Measurements from ENCODE around the gene EBF3.

EBF3 gene

DNA sequence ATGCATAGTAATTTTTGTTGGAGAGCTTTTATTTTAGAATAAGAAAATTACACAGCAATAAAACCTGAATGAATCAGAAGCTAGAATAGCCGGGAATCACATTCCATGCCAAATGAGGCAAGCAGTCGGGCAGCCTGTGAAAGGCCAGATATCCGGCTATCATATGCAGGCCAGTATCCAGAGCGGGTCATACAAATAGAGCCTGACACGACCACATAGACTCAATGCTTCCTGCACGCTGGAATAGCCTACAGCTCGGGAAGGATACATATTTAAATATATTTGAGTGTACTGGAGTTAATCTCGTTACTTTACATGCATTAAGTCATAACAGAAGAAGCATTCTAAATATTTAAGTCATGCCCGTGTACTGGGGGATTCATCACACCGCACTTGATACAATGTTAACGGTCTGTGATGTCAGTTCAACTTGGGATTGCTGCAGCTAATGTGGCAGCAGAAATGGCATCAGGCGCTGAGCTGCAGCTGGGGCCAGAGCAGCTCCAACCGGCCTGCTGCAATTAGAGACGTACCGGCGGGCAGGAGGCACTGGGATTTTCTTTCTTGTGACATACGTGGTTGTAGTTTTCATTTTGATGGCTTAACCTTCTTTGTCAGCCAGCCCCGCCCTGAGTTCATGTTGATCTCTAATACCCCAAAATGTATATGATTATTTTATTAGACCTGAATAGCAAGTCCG lies 112.0 kb downstream of the EBF3 start:
- no peak for DNase-seq (ENCODE audit: low read depth)

DNA sequence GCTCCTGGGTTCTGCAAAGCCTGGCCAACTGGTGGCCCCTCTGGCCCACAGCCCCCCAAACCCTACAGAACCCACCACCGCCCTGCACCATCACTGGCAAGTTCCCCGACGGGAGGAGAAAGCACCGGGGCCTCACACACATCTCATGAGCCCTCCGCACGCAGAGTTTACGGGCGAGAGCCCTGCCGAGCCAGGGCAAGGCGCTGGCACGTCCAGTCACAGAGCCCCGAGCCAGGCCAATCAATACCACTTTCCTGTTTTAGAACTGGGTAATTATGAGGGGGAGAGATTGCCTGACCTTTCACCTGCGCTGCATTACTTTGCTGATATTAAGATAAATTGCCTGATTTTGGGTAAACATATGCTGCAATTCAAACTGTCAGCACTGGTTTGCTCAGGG lies 113.3 kb downstream of the EBF3 start:
- no peak for DNase-seq (ENCODE audit: low read depth)

DNA sequence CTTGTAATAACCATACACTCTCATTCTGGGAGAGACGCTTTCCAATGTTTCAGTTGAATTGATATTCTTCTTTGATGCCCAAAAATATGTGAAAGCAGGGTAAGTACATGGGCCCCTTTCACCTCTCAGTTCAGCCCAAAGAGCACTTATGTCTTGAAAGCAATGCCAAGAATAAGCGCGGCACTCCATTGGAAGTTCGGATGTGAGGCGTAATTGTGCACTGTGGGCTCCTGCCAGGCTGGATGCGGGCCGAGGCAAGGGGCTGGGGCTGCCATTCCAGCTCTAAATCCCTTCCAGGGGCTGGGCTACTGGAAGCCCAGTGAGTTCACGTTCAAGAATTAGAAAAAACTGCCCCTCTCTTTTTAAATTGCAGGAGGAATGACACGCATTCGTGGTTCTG lies 113.8 kb downstream of the EBF3 start:
- no peak for DNase-seq (ENCODE audit: low read depth)

- DNase-seq (ENCODE audit: low read depth), result no peak
Measured at GRCh38 chr10:129849853-129850252, 114.2 kb downstream of the EBF3 start.

DNA sequence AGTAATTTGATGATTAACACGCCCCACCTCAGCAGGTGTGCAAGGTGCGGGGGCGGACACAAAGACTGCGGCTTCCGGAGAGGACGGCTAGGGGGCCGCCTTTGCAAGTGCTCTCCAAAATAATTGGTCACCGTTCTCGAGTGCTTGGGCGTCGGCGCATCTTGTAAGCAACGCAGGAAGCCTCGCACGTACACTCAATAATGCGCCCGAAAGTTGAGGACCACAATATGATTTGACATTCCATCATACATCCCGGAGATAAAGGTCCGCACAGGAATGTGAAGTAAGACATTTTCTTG lies 114.7 kb downstream of the EBF3 start:
- no peak for DNase-seq (ENCODE audit: low read depth)

DNA sequence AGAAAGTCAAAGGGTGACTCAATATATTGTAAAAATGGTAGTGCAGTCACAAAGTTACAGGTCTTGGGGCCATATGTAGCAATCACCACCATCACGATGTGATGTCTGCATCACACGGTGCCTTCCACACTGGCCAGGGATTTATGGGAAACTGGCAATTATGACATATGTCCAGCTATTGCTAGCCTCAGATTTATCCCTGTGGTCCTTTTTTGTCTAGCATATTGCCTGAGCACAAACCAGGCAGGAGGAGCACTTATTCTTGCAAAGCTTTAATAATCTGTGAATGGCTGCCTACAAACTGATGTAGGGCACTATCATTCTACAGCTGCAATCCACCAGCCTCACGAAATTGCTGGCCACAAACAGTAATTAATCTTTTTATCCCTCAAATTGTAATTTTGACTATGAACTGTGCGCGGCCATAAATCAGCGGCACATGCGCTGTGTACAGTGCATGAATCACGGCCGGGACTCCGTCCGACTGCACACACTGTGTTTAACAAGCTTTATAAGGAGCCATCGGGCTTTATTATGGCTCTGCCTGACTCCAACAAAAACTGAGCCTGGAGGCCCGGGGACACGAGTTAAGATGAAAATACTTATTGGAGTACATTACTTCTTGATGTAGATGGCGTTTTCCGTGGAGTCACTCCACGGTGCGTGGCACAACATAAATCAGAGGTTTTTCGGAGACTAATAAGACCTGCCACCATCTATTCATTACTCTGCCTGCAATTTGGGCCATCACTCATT lies 115.2 kb downstream of the EBF3 start:
- no peak for DNase-seq (ENCODE audit: low read depth)

DNA sequence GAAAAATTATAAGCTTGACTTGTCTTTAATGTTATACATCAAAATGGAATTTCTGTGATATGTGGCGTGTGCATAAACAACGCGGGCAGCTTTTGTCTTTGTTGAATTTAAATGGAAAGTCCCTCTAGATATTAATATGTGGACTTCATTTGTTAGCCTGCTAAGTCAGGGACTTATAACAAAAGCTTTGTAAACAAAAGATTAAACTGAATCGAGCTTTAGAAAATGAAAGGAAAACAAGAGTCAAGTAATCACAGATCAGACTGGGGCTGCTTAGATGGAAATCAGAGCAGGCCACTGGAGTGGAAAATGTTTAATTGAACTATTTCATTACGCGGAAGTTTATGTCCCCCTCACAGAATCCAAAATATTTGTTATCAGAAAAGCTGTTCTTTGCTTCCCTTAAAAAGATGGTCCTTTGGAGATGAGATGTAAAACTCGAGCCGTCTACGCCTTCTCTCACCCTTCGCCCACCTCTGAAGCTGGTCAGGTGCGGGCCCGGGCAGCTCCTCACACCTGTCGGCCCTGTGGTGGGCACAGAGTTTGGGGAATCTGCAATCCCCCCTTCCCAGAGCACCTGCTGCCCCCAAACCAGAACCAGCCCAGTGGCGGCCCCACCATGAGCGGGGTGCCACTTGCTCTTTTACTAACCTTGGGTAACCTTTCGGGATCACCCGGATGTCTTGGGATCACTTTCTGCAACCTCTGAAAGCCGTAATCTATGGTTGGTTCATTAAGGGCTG lies 116.2 kb downstream of the EBF3 start:
- no peak for DNase-seq (ENCODE audit: low read depth)

- no peak for DNase-seq (ENCODE audit: low read depth)
Measured at GRCh38 chr10:129846991-129847391, 117.1 kb downstream of the EBF3 start.

DNA sequence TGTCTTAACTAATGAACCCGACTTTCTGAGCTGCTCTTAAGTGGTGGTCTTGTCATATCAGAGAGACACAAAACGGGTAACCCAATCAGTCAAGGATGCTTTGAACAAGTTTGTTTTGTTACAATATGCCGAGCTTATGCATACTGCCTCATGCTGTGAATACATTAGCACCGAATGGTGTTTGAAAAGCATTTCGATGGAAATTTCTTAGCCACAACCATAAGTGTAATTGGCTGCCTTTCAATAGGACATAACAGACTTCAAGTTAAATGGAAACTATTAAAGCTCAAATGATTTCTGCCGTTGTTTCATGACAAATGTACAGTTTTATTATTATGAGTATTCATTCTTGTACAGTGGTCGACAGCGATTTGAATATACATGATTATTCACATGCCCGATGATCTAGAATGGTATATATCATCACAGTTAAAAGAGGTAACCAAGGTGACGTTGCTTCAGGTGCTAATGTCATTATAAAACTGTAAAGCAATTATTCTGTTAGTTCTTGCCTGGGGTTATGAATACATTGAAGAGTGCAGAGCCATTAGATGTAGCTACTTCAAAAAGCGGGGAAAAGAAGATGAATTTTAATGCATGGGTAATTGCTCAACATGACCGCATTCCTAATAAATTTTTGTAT lies 118.8 kb downstream of the EBF3 start:
- no peak for DNase-seq (ENCODE audit: low read depth)

DNA sequence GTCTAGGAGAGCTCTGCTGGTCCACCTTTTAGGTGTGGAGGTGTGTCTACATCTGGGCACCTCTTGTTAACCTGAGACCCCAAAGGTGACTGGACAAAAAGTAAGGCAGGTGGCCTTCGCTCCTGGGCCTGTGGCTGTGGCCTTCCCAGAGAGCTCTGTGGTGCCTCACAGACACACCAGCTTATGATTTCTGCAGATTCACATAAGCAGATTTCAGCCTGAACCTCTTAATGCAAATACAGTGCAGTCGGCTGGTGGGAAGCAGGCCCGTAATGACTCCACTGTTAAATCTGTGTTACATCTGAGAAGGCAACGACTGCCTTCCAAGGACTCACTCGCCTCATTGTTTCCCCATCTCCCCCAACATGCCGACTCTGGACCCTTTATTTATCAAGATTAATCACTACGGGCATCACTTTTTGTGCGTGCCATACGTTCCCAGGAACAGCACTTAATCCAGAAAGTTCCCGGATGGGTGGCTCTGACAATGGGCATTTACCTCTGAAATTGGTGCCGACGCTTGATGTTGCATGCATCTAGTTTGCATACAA lies 119.8 kb downstream of the EBF3 start:
- DNase-seq (ENCODE audit: low read depth), result no peak

- DNase-seq (ENCODE audit: low read depth), result no peak
Measured at GRCh38 chr10:129843702-129844101, 120.4 kb downstream of the EBF3 start.

GRCh38 chr10:129843131-129843541 lies 120.9 kb downstream of the EBF3 start:
- no peak for DNase-seq (ENCODE audit: low read depth)

- DNase-seq (ENCODE audit: low read depth), result no peak
Measured at GRCh38 chr10:129842031-129842430, 122.0 kb downstream of the EBF3 start.

- no peak for DNase-seq (ENCODE audit: low read depth)
Measured at GRCh38 chr10:129841590-129841989, 122.5 kb downstream of the EBF3 start.

DNA sequence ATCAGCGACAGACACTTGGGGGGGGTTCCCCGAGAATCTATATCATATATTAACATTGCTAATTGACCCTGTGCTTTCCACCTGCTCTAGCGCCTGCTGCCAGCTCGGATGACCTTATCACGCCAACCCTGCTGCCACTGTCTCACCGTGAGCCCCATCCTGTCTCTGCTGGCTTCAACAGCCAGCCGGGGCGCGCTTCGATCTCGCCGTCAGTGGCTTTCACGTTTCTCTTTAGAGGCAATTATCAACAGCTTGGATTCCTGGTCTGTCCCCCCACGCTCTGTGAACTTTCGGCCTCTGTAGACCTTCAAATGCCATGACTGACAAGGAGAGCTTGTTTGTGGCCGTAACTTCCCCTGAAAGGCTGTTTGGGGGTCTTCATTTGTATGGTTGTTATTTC lies 123.0 kb downstream of the EBF3 start:
- DNase-seq (ENCODE audit: low read depth), result no peak

- no peak for DNase-seq (ENCODE audit: low read depth)
Measured at GRCh38 chr10:129840196-129840590, 123.9 kb downstream of the EBF3 start.

DNA sequence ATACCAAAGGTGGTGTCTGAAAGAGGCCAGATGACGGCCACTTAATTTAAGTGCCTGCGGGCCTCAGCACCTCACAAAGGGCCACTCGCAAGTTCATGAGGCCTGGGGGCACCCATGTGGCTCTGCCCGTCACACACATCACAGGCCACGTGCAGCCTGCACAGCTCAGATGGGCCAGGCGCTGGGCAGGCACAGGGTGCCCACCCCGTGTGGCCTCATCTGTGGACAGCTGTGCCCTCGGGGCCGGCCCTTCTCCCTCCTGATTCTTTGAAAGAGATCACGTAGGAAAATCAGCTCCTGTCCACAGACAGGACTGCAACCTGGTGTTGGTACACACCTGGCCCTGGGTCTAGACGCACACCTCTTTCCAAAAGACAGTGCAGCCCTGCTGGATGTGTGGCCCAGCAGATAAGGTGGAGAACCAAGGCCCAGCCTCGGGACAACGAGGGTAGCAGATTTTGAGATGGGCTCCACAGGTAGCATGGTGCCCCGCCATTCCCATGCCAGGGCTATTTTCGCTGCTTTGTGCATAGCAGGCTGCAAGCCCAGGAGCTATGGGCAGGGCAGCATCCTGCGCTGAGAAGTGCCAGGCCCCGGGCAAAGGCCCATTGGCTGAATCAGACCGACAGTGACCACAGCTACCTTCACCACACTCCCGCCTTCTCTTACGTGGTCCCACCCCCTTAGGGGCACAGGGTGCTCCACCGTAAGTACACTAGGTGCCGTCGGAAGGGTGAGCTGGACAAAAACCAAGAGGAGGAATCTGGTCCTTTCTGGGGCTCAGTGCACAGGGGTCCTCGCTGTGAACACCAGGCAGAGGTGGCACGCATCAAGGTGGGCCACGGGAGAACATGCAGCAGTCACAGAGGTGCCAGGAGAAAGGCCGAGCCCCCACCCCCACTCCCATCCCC lies 124.5 kb downstream of the EBF3 start:
- no peak for DNase-seq (ENCODE audit: low read depth)

GRCh38 chr10:129838794-129839193 lies 125.3 kb downstream of the EBF3 start:
- DNase-seq (ENCODE audit: low read depth), result no peak

- DNase-seq (ENCODE audit: low read depth), result no peak
Measured at GRCh38 chr10:129837909-129838582, 126.0 kb downstream of the EBF3 start.

- no peak for DNase-seq (ENCODE audit: low read depth)
Measured at GRCh38 chr10:129836253-129836652, 127.8 kb downstream of the EBF3 start.
